ENCODE results near the gene BBX.
"Not testable (repeated sequence)": the region's sequence is repeated elsewhere in the genome, so short reads cannot be mapped to it uniquely, and the experiment has no call there.

The BBX gene

DNA sequence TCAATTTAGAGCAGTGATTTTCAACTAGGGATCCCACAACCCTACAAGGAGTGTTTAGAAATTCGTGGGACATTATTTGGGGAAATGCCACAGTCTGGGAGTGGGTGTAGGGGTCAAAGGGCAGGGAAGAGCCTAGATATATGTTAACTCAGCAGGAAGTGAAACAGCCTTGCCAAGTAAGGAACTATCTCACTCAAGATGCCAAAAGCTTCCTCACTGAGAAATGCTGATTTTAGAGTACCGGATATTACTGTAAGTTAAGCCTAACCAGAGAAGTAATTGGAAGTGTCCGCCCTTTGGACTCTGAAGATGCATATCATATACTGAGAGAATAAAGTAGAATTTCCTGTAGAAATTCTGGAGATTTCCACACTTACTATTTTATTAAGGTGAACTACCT lies 158.6 kb downstream of the BBX start:
- Mint-ChIP-seq H3K9me3 (peaks cover 5% of the 10 kb centered on the region), H3K36me3 (ENCODE audit: low read depth) (no peaks in the 10 kb centered on the region), H3K27me3 (ENCODE audit: low read depth) (no peaks in the 10 kb centered on the region), H3K4me1 (ENCODE audit: low read depth) (peaks cover 21% of the 10 kb centered on the region), H3K4me3 (no peak overlapping the region), H3K27ac (no peak overlapping the region)
- DNase-seq (ENCODE audit: low spot score): no peak

DNA sequence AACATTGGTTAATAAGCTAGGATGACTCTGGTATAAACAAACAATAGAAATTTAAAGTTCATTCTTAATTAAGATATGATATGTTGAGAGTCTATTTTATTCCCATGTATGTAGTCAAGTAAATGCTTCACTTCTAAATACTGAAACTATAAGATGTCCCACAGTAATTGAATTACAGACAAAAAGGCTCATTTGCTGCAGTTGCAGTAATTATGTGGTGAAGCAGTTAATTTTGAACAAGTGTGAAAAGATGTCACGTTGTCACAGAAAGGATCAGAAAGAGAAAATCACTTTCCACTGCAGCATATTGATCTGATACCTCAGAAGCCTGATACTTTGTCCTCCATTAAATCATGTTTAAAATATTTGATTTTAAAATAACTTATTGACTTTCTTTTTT lies 159.8 kb downstream of the BBX start:
- Mint-ChIP-seq H3K4me1 (ENCODE audit: low read depth) (peaks cover 21% of the 10 kb centered on the region), H3K36me3 (ENCODE audit: low read depth) (no peaks in the 10 kb centered on the region), H3K9me3 (peaks cover 5% of the 10 kb centered on the region), H3K4me3 (no peak overlapping the region), H3K27me3 (ENCODE audit: low read depth) (no peaks in the 10 kb centered on the region), H3K27ac (no peak overlapping the region)
- DNase-seq (ENCODE audit: low spot score): no peak

DNA sequence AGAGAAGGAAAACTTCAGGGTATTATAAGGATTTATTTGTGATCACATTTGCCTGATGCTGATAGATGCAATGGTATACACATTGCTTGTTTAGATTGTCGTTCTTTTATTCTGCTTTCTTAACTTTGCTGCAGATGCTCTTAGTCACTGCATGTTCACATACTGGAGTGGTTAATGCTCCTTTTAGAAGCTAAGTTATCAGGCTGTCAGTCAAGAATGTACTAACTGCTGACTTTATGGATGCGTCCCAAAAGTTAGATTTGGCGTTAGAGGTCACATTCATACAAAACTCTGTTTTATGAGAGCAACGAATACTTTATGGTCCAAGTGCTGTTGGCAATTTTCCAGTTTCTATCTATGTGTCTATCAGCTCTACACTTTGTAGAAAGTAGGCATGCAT lies 160.7 kb downstream of the BBX start:
- no peaks in the 10 kb centered on the region for H3K36me3 Mint-ChIP-seq (ENCODE audit: low read depth)
- no peak for DNase-seq (ENCODE audit: low spot score)
- H3K4me3 Mint-ChIP-seq: no peak overlapping the region
- peaks cover 21% of the 10 kb centered on the region for H3K4me1 Mint-ChIP-seq (ENCODE audit: low read depth)
- H3K9me3 Mint-ChIP-seq: peaks cover 5% of the 10 kb centered on the region
- no peaks in the 10 kb centered on the region for H3K27me3 Mint-ChIP-seq (ENCODE audit: low read depth)
- no peak overlapping the region for H3K27ac Mint-ChIP-seq

DNA sequence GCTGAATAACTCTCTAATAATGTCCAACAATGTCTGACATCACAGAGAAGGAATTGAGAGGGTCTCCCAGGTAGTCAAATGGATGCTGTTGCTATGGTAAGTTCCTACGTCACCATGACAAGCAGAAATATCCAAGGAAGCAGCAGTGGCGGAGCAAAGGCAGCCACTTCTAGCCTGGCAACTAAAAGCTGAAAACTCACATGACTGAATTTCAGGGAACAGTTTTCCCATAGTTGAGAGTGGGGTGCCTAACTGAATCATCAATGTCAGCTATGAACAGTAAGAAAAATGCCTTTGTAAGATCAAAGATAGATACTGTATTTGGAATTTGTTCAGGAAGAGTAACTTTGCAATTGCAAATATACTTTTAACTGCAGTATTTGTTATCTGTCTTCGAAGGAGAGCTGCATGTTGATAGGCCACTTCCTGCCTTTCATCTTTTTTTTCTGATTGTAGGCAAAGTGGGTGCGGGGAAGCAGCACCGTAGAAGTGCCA lies 161.7 kb downstream of the BBX start:
- Mint-ChIP-seq H3K4me3 (no peak overlapping the region), H3K27ac (no peak overlapping the region), H3K4me1 (ENCODE audit: low read depth) (peaks cover 21% of the 10 kb centered on the region), H3K36me3 (ENCODE audit: low read depth) (no peaks in the 10 kb centered on the region), H3K27me3 (ENCODE audit: low read depth) (no peaks in the 10 kb centered on the region), H3K9me3 (peaks cover 5% of the 10 kb centered on the region)
- no peak for DNase-seq (ENCODE audit: low spot score)

DNA sequence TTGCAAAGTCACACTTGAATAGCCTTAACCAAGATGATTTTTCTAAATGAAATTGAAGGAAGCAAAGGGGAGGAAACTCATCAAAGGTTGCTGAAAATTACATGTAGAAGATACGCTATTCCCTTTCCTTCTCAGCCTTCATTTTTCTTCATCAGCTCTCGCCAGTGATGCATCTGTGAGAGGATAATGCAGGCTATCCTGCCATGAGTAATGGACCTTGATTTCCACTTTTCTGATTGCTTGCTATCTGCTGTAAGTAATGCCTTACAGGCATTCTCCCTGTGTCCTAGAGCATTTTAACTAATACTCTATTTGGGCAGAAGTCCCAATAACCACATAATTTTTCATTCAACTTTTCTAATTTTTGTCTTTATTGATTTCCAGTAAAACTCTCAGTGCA lies 162.6 kb downstream of the BBX start:
- H3K4me1 Mint-ChIP-seq (ENCODE audit: low read depth): peaks cover 18% of the 10 kb centered on the region
- H3K4me3 Mint-ChIP-seq: no peak overlapping the region
- H3K27ac Mint-ChIP-seq: no peak overlapping the region
- H3K27me3 Mint-ChIP-seq (ENCODE audit: low read depth): no peaks in the 10 kb centered on the region
- no peak for DNase-seq (ENCODE audit: low spot score)
- H3K36me3 Mint-ChIP-seq (ENCODE audit: low read depth): no peaks in the 10 kb centered on the region
- peaks cover 3% of the 10 kb centered on the region for H3K9me3 Mint-ChIP-seq

DNA sequence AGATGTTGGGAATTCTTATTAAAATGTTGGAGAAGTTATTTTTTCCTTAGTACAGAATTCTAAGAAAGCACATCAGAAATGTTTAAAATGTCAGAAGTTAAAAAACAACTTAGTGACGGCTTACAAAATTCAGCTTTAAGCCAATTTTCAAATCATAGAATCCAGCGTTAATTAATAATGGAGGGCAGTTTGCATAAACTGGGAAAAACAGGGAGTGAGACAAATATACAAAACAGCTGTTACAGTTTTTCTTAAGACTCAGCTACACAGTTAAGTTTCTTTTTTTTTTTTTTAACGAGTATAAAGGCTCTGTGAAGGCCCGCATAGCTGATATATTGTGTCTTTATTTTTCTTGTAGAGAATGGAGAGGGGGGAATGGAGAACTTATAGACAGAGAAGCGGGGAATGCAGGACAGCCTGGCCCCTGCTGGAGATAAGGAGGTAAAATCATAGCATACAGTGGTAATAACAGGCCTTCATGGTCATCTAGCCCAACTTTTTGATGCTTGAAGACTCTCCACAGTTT lies 164.4 kb downstream of the BBX start:
- H3K36me3 Mint-ChIP-seq (ENCODE audit: low read depth): no peaks in the 10 kb centered on the region
- DNase-seq (ENCODE audit: low spot score): no peak
- peaks cover 13% of the 10 kb centered on the region for H3K4me1 Mint-ChIP-seq (ENCODE audit: low read depth)
- H3K4me3 Mint-ChIP-seq: no peak overlapping the region
- H3K9me3 Mint-ChIP-seq: no peaks in the 10 kb centered on the region
- H3K27ac Mint-ChIP-seq: no peak overlapping the region
- H3K27me3 Mint-ChIP-seq (ENCODE audit: low read depth): no peaks in the 10 kb centered on the region

DNA sequence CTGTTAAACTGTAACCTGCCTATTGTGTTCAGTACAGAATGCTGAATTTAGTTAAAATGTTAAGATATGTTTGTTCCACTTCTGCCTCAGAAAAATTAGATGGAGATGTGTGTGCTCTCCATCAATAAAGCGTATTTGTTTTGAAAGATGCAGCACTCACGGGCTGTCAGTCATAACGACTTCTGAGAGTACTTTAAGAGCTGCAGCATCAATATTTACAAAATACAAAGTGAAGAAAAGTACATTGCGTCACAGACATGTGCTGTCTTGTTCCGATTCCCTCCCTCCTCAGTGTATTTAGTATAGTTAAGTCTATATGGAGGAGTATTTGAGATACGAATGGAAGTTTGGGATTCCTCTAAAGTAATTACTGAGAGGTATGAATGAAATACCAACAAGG lies 166.6 kb downstream of the BBX start:
- Mint-ChIP-seq H3K27ac (no peak overlapping the region), H3K36me3 (ENCODE audit: low read depth) (no peaks in the 10 kb centered on the region), H3K27me3 (ENCODE audit: low read depth) (no peaks in the 10 kb centered on the region), H3K4me3 (no peak overlapping the region), H3K4me1 (ENCODE audit: low read depth) (peaks cover 8% of the 10 kb centered on the region), H3K9me3 (no peaks in the 10 kb centered on the region)
- no peak for DNase-seq (ENCODE audit: low spot score)

DNA sequence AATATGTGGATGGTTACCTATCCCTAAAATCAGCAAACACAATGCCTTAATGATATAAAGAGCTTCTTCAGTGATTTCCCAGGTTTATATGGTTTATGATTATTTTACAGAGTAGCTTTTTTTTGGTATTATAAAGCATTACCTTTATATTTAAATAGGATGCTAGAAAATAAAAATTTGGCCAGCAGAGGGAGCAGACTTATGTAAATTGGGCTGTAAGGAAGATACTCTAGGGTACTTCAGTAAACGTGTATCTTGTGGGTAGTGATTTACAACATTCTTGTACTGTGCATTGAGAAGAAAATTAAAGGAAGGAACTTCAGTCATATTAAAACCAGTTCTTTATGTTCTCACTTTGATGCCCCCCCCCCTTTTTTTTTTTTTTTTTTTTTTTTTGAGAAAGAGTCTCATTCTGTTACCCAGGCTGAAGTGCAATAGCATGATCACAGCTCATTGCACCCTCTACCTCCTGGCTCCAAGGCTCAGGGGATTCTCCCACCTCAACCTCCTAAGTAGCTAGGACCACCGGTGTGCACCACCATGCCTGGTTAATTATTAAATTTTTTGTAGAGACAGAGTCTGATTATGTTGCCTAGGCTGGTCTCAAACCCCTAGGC lies 167.9 kb downstream of the BBX start:
- no peaks in the 10 kb centered on the region for H3K4me1 Mint-ChIP-seq (ENCODE audit: low read depth)
- no peak overlapping the region for H3K27ac Mint-ChIP-seq
- no peaks in the 10 kb centered on the region for H3K9me3 Mint-ChIP-seq
- no peaks in the 10 kb centered on the region for H3K36me3 Mint-ChIP-seq (ENCODE audit: low read depth)
- DNase-seq (ENCODE audit: low spot score): no peak
- no peaks in the 10 kb centered on the region for H3K27me3 Mint-ChIP-seq (ENCODE audit: low read depth)
- H3K4me3 Mint-ChIP-seq: no peak overlapping the region

DNA sequence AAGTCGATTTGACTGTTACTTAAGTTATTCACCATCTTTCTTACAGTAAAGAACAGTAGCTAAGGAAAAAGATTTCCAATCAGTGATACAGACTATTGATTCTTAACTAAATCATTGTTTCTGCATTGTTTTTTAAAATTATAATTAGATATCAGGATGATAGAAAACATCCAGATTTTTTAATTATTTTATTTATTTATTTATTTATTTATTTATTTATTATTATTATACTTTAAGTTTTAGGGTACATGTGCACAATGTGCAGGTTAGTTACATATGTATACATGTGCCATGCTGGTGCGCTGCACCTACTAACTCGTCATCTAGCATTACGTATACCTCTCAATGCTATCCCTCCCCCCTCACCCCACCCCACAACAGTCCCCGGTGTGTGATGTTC lies 169.2 kb downstream of the BBX start:
- not testable (repeated sequence) for H3K4me1 Mint-ChIP-seq (ENCODE audit: low read depth); H3K9me3 Mint-ChIP-seq; H3K27ac Mint-ChIP-seq; H3K27me3 Mint-ChIP-seq (ENCODE audit: low read depth); H3K4me3 Mint-ChIP-seq; DNase-seq (ENCODE audit: low spot score); H3K36me3 Mint-ChIP-seq (ENCODE audit: low read depth)

DNA sequence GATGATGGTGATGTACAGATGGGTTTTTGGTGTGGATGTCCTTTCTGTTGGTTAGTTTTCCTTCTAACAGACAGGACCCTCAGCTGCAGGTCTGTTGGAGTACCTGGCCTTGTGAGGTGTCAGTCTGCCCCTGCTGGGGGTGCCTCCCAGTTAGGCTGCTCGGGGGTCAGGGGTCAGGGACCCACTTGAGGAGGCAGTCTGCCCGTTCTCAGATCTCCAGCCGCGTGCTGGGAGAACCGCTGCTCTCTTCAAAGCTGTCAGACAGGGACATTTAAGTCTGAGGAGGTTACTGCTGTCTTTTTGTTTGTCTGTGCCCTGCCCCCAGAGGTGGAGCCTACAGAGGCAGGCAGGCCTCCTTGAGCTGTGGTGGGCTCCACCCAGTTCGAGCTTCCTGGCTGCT lies 174.6 kb downstream of the BBX start:
- DNase-seq (ENCODE audit: low spot score); H3K36me3 Mint-ChIP-seq (ENCODE audit: low read depth); H3K9me3 Mint-ChIP-seq; H3K27ac Mint-ChIP-seq; H3K4me1 Mint-ChIP-seq (ENCODE audit: low read depth); H3K27me3 Mint-ChIP-seq (ENCODE audit: low read depth); H3K4me3 Mint-ChIP-seq: not testable (repeated sequence)

DNA sequence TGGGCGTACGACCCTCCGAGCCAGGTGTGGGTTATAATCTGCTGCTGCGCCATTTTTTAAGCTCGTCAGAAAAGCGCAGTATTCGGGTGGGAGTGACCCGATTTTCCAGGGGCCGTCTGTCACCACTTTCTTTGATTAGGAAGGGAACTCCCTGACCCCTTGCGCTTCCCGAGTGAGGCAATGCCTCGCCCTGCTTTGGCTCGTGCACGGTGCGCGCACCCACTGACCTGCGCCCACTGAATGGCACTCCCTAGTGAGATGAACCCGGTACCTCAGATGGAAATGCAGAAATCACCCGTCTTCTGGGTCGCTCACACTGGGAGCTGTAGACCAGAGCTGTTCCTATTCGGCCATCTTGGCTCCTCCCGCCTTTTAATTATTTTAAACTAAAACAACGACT lies 175.1 kb downstream of the BBX start:
- not testable (repeated sequence) for H3K9me3 Mint-ChIP-seq; DNase-seq (ENCODE audit: low spot score); H3K27me3 Mint-ChIP-seq (ENCODE audit: low read depth); H3K27ac Mint-ChIP-seq; H3K36me3 Mint-ChIP-seq (ENCODE audit: low read depth); H3K4me1 Mint-ChIP-seq (ENCODE audit: low read depth)
- peak overlapping the region; percentile 48 for H3K4me3 Mint-ChIP-seq

DNA sequence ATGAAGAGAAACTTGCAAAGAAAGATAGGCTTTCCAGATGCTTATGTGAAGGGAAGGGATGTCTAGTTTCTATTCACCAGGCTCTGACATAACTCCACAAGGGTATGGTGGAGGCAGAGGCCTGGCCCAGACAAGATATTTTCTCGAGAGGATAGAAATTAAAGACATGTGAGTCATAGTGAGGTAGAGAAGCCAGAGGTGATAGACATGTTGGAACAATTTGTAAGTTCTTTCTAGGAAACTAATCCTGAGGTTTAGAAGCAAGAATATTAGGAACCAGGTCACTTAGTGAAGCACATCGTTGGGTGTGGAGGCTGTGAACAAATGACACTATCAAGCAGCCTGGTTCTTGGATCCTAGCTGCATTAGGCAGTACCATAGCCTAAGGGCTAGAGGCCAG lies 176.9 kb downstream of the BBX start:
- no peaks in the 10 kb centered on the region for H3K4me1 Mint-ChIP-seq (ENCODE audit: low read depth)
- no peak for DNase-seq (ENCODE audit: low spot score)
- H3K4me3 Mint-ChIP-seq: no peak overlapping the region
- H3K27me3 Mint-ChIP-seq (ENCODE audit: low read depth): no peaks in the 10 kb centered on the region
- no peak overlapping the region for H3K27ac Mint-ChIP-seq
- H3K9me3 Mint-ChIP-seq: peaks cover 8% of the 10 kb centered on the region
- no peaks in the 10 kb centered on the region for H3K36me3 Mint-ChIP-seq (ENCODE audit: low read depth)

DNA sequence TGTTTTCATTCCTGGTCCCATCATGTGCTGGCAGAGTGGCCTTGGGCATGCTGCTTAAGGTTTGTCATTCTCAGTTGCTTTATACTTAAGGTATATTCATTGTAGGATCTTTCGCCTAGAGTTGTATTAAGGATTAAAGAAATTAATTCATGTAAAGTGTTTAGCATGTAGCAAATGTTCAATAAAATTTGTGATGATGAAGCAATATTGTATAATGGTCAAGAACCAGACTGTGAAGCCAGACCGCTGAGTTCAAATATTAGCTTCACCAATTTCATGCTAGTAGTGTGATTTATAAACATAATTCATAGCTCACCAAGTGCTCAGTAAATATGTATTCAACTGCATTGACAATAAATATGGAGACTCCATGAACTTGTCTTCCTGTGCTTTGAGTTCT lies 178.5 kb downstream of the BBX start:
- H3K9me3 Mint-ChIP-seq: peaks cover 4% of the 10 kb centered on the region
- H3K4me3 Mint-ChIP-seq: no peak overlapping the region
- no peak for DNase-seq (ENCODE audit: low spot score)
- no peaks in the 10 kb centered on the region for H3K27me3 Mint-ChIP-seq (ENCODE audit: low read depth)
- no peaks in the 10 kb centered on the region for H3K36me3 Mint-ChIP-seq (ENCODE audit: low read depth)
- no peaks in the 10 kb centered on the region for H3K4me1 Mint-ChIP-seq (ENCODE audit: low read depth)
- H3K27ac Mint-ChIP-seq: no peak overlapping the region

DNA sequence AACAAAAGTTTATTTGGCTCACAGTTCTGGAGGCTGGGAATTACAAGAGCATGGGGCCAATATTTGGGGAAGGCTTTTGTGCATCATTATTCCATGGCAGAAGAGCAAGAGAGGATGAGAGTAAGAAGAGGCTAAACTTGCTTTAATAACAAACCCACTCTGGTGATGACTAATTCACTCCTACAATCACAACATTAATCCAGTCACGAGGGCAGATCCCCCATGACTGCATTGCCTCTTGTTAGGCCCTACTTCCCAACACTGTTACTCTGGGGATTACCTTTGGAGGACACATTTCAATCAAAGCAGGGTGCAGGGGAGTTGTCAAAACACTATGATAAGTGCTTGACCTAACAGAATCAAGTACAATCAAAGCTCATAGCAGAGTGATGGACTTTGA lies 181.7 kb downstream of the BBX start:
- no peak overlapping the region for H3K4me3 Mint-ChIP-seq
- no peaks in the 10 kb centered on the region for H3K27me3 Mint-ChIP-seq (ENCODE audit: low read depth)
- H3K9me3 Mint-ChIP-seq: no peaks in the 10 kb centered on the region
- H3K4me1 Mint-ChIP-seq (ENCODE audit: low read depth): no peaks in the 10 kb centered on the region
- no peak for DNase-seq (ENCODE audit: low spot score)
- no peak overlapping the region for H3K27ac Mint-ChIP-seq
- H3K36me3 Mint-ChIP-seq (ENCODE audit: low read depth): no peaks in the 10 kb centered on the region

DNA sequence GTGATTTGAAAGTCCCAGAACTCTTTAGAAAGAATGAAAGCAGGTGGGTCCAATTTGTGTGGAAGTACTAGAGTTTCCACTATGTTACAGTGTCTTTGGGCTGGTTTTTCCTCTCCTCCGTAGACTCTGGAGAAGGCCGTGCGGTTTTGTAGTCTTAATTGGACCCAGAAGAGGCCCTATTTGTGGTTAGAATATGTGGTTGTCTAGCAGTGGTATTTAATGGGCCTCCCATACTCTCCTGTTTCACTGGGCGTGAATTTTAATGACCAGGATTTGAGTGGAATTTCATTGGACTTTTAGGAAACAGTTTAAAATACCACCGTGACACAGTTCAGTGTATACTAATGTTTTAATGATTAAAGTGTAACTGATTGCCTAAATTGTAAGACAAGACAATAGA lies 182.3 kb downstream of the BBX start:
- DNase-seq (ENCODE audit: low spot score): no peak
- Mint-ChIP-seq H3K4me1 (ENCODE audit: low read depth) (no peaks in the 10 kb centered on the region), H3K27me3 (ENCODE audit: low read depth) (no peaks in the 10 kb centered on the region), H3K36me3 (ENCODE audit: low read depth) (no peaks in the 10 kb centered on the region), H3K9me3 (no peaks in the 10 kb centered on the region), H3K27ac (no peak overlapping the region), H3K4me3 (no peak overlapping the region)

Measured in T-helper 2 cell treated with Interferon-gamma antibody and Interleukin-4, amounts not matched to agents 5 μg/mL and 100 μg/mL, for 36 hours (primary cell).